Stomach (tissue), 4 donors: ENCODE measurements around the gene INPP4B.

Experiments
- EP300 ChIP-seq: sonication (generic); formaldehyde crosslinking; IDR thresholded peaks from one replicate; pipeline ENCODE4 v1.6.1; 2017; ENCODE audit warnings: antibody characterized with exemption
- POLR2A ChIP-seq, 4 donors: fragments of 450-650 bp; IDR thresholded peaks; one replicate each; pipeline ENCODE4 v1.6.1; 2016; ENCODE audit warnings: antibody characterized with exemption in 4 of 4, control low read depth in 2 of 4, mild to moderate bottlenecking in 1 of 4, moderate library complexity in 1 of 4
- POLR2AphosphoS5 ChIP-seq, 3 donors: sonication (generic); formaldehyde crosslinking; IDR thresholded peaks; one replicate each; pipeline ENCODE4 v1.6.1; 2016; ENCODE audit warnings: antibody characterized with exemption in 3 of 3
- TF ChIP-seq, protein P1 (sequence below), 7 experiments: fragments of 450-650 bp in 4 of 7; fragments of 200-600 bp in 3 of 7; sonication (generic) in 3 of 7; IDR thresholded peaks; one replicate each; pipeline ENCODE4 v1.5.1; 2016 to 2019; ENCODE audit warnings: antibody characterized with exemption in 7 of 7, control low read depth in 2 of 7, mild to moderate bottlenecking in 1 of 7

DNA sequence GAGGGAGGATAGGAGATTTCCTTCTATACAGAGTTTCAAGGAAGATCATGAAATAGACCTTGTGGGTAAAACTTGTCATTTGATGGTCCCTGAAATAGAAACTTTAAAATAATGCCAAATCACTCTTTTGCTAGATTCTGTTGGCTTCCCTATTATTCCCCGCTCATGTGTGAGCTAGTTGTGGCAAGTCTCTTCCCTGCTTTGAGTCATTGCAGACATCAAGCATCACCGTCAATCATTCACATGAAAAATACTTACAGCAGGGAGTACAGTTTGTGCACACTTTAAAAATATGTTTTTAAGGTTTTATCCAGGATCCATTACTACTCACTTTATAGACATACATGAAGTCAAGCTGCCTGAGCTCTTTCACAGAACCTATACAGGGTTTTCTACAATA, 35.2 kb upstream of the INPP4B start:
- TF ChIP-seq, protein P1, sequence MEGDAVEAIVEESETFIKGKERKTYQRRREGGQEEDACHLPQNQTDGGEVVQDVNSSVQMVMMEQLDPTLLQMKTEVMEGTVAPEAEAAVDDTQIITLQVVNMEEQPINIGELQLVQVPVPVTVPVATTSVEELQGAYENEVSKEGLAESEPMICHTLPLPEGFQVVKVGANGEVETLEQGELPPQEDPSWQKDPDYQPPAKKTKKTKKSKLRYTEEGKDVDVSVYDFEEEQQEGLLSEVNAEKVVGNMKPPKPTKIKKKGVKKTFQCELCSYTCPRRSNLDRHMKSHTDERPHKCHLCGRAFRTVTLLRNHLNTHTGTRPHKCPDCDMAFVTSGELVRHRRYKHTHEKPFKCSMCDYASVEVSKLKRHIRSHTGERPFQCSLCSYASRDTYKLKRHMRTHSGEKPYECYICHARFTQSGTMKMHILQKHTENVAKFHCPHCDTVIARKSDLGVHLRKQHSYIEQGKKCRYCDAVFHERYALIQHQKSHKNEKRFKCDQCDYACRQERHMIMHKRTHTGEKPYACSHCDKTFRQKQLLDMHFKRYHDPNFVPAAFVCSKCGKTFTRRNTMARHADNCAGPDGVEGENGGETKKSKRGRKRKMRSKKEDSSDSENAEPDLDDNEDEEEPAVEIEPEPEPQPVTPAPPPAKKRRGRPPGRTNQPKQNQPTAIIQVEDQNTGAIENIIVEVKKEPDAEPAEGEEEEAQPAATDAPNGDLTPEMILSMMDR (IDR thresholded peaks at IDR 0.05): no peak
- TF ChIP-seq EP300 (no peak), POLR2A (IDR thresholded peaks at IDR 0.05) (no peak), POLR2AphosphoS5 (IDR thresholded peaks at IDR 0.05) (no peak)
